Vagina (tissue), 2 donors: Measurements from ENCODE around the gene LILRB4. TPM values are rescaled to one million over a fixed set of nuclear protein-coding genes. Genes with fewer than 3 reads are reported as not detected.
"Not testable (repeated sequence)": the region's sequence is repeated elsewhere in the genome, so short reads cannot be mapped to it uniquely, and the experiment has no call there.

ENCODE experiments used
- DNase-seq, 2 donors: peaks; one replicate each; pipeline ENCODE4 v3.0.0-alpha.2; 2017; ENCODE audit errors: extremely low spot score in 2 of 2
- H3K27ac ChIP-seq: fragments of 200-600 bp; sonication (generic); one replicate; pipeline ENCODE4 v1.5.1; 2019
- H3K27me3 ChIP-seq: fragments of 200-600 bp; sonication (generic); one replicate; pipeline ENCODE4 v1.5.1; 2019
- H3K36me3 ChIP-seq, 2 donors: fragments of 200-600 bp; sonication (generic); one replicate each; pipeline ENCODE4 v1.5.1; 2017 to 2019
- H3K4me1 ChIP-seq: fragments of 200-600 bp; sonication (generic); one replicate; pipeline ENCODE4 v1.5.1; 2019
- H3K4me3 ChIP-seq, 2 donors: fragments of 200-600 bp; sonication (generic); 1 replicate in 1 of 2; 2 replicates in 1 of 2; pipeline ENCODE4 v1.5.1; 2016 to 2019
- H3K9me3 ChIP-seq: fragments of 200-600 bp; sonication (generic); one replicate; pipeline ENCODE4 v1.5.1; 2019
- POLR2A ChIP-seq, 2 donors: fragments of 450-650 bp; IDR thresholded peaks; one replicate each; pipeline ENCODE4 v1.6.1; 2017; ENCODE audit warnings: antibody characterized with exemption in 2 of 2, mild to moderate bottlenecking in 2 of 2, moderate library complexity in 2 of 2
- POLR2AphosphoS5 ChIP-seq, 2 donors: sonication (generic); formaldehyde crosslinking; IDR thresholded peaks; one replicate each; pipeline ENCODE4 v1.9.0; 2017; ENCODE audit warnings: antibody characterized with exemption in 2 of 2, mild to moderate bottlenecking in 2 of 2, low read depth in 1 of 2; ENCODE audit not compliant: insufficient read depth in 1 of 2
- intact Hi-C: fragments of 100-400 bp; cut with DNase I; formaldehyde crosslinking; loops from one replicate; pipeline ENCODE4 v1.15.1; 2023
- total RNA-seq: library from RNA; depleted of rRNA; stranded (reverse); fragments of >200 nt; gene quantifications from one replicate; pipeline ENCODE4 v1.2.3, GENCODE V29; 2016
- TF ChIP-seq, protein P1 (sequence below), 3 experiments: fragments of 450-650 bp in 2 of 3; fragments of 200-600 bp in 1 of 3; sonication (generic) in 1 of 3; IDR thresholded peaks; one replicate each; pipeline ENCODE4 v1.5.1; 2017 to 2019; ENCODE audit warnings: antibody characterized with exemption in 3 of 3, mild to moderate bottlenecking in 2 of 3, moderate library complexity in 2 of 3

Gene LILRB4
- total RNA-seq, 1 donor from 2014 or later: 2.9 TPM

DNA sequence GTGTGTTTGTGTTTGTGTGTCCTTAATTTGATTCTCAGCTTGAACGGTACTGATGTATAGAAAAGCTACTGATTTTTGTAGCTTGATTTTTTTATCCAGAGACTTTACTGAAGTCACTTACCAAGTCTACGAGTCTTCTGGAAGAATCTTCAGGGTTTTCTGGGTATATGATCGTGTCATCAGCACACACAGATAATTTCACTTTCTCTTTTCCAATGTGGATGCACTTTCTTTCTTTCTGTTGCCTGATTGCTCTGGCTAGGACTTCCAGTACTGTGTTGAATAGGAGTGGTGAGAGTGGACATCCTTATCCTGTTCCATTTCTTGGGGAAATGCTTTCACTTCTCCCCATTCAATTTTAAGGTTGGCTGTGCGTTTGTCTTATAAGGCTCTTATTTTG lies 40.4 kb upstream of the LILRB4 start:
- no peak for DNase-seq
- Histone ChIP-seq H3K27me3 (no peaks in the 10 kb centered on the region), H3K36me3 (no peaks in the 10 kb centered on the region), H3K9me3 (no peaks in the 10 kb centered on the region), H3K4me3 (no peak overlapping the region), H3K4me1 (no peaks in the 10 kb centered on the region), H3K27ac (no peak overlapping the region)
- no peak for TF ChIP-seq POLR2AphosphoS5 (IDR thresholded peaks at IDR 0.05; ENCODE audit: insufficient read depth in 1 of 2, low read depth in 1 of 2)
- TF ChIP-seq POLR2A (IDR thresholded peaks at IDR 0.05): no peak
- TF ChIP-seq, protein P1, sequence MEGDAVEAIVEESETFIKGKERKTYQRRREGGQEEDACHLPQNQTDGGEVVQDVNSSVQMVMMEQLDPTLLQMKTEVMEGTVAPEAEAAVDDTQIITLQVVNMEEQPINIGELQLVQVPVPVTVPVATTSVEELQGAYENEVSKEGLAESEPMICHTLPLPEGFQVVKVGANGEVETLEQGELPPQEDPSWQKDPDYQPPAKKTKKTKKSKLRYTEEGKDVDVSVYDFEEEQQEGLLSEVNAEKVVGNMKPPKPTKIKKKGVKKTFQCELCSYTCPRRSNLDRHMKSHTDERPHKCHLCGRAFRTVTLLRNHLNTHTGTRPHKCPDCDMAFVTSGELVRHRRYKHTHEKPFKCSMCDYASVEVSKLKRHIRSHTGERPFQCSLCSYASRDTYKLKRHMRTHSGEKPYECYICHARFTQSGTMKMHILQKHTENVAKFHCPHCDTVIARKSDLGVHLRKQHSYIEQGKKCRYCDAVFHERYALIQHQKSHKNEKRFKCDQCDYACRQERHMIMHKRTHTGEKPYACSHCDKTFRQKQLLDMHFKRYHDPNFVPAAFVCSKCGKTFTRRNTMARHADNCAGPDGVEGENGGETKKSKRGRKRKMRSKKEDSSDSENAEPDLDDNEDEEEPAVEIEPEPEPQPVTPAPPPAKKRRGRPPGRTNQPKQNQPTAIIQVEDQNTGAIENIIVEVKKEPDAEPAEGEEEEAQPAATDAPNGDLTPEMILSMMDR (IDR thresholded peaks at IDR 0.05): no peak
- intact Hi-C loops: no loop called here

DNA sequence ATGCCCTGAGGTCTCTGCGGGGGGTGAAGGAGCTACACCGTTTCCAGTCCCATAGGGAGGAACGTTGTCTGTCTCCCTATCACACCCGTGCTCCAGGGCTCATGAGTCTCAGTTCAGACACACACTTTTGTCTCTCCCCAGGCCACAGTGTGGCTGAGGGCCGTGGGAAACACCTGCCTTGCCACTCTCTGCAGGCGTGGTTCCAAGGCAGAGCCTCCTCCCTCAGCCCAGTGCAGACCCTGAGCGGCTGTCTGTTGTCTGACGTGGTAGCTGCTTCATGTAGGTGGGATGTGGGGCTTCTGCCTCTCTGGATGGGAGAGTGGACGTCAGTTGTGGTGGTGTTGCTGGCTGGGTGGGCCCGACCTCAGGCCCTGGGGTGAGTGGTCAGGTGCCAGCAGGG lies 38.6 kb upstream of the LILRB4 start:
- H3K27me3 ChIP-seq, H3K4me3 ChIP-seq, H3K4me1 ChIP-seq, intact Hi-C loops, DNase-seq, H3K27ac ChIP-seq, H3K9me3 ChIP-seq, H3K36me3 ChIP-seq: not testable (repeated sequence)

DNA sequence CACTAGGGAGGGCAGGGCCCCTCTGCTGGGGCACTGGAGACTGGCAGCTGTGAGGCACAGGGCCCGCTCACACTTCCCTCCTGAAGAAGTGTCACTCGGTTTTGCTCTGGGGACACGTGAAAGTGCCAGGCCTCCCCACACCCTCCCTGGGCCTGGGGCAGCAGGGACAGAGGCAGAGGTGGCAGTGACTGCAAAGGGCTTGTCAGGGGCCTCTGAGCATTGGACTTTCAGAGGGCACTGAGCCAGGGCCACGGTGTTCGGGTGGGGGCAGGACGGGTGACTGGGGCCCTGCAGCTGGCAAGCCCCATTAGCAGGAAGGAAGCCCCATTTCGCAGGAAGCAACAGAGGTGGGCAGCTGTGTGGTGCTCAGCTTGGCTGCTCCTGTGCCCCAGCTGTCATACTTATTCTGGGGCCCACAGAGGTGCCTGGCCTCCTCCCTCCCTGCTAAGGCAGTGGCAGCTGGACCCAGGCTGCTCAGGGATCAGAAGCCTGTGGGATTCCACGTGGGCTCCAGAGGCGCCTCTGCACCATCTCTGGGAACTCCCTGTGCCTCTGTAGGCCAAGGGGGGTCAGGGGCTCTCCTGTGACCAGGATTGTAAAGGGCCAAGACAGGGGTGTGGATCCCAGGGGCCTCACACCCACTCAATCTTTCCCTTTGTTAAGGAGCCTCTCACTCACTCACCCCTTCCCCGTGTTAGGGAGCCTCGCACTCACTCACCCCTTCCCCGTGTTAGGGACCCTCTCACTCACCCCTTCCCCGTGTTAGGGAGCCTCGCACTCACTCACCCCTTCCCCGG lies 37.7 kb upstream of the LILRB4 start:
- H3K27me3 ChIP-seq, H3K4me1 ChIP-seq, H3K9me3 ChIP-seq, H3K27ac ChIP-seq, intact Hi-C loops, DNase-seq, H3K4me3 ChIP-seq, H3K36me3 ChIP-seq: not testable (repeated sequence)

DNA sequence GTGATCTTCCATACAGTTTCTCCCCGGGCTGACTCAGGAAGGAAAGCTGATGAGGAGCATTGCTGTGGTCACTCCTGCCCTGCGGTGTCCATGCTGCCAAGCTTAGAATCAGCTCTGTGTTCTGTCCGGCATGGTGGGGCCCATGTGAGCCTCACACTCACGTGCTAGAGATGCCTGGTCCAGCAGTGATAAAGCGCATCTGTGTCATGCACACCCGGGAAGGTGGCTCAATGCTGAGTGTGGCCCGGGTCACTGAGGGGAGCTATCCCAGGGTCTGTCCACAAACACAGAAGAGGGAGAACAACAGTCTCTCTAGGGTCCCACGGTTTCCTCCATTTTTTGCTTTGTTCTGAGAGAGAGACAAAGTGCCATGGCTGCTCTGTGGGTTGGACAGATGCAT lies 36.0 kb upstream of the LILRB4 start:
- TF ChIP-seq POLR2A (IDR thresholded peaks at IDR 0.05): no peak
- TF ChIP-seq POLR2AphosphoS5 (IDR thresholded peaks at IDR 0.05; ENCODE audit: insufficient read depth in 1 of 2, low read depth in 1 of 2): no peak
- TF ChIP-seq, protein P1 (IDR thresholded peaks at IDR 0.05): no peak
- Histone ChIP-seq H3K27ac (no peak overlapping the region), H3K27me3 (no peaks in the 10 kb centered on the region), H3K4me3 (no peak overlapping the region), H3K36me3 (no peaks in the 10 kb centered on the region), H3K4me1 (no peaks in the 10 kb centered on the region), H3K9me3 (no peaks in the 10 kb centered on the region)
- intact Hi-C loops: no loop called here
- no peak for DNase-seq

DNA sequence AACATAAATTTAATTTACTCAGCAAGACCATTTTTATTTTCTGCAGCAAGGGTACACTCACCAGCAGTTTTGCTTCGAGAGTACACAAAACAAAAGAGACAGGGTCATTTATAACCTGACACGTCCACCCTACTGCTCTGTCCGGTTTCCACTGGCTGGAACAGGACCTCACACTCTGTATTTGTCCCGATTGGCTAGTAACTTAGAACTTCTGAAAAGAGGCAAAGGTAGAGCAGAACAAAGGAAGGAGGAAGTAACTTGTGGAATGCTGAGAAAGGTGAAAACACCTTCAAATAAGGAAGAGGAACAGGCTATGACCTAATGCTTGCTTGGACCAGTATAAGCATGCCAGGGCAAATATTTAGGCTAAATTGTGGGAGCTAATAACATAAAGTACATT lies 34.9 kb upstream of the LILRB4 start:
- H3K27me3 ChIP-seq, H3K27ac ChIP-seq, DNase-seq, intact Hi-C loops, H3K36me3 ChIP-seq, H3K9me3 ChIP-seq, H3K4me1 ChIP-seq, H3K4me3 ChIP-seq: not testable (repeated sequence)

DNA sequence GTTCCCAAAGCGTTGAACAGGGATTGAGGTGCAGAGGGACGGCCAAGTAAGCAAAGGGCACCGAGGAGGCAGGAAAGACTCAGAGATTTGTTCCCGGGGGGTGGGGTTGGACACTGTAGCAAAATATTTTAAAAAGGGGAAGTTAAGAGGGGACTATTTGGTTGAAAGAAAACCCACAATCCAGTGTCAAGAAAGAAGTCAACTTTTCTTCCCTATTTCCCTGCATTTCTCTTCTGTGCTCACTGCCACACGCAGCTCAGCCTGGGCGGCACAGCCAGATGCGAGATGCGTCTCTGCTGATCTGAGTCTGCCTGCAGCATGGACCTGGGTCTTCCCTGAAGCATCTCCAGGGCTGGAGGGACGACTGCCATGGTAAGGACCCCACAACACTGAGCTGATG lies 32.5 kb upstream of the LILRB4 start, which contains the start of gene LILRB1:
Gene LILRB1, plus strand, starts transcription at position 223 of the 400 bp plus-strand sequence. CDS start 590 bp downstream, outside the sequence.
- H3K9me3 ChIP-seq, H3K36me3 ChIP-seq, H3K27ac ChIP-seq, H3K27me3 ChIP-seq, H3K4me3 ChIP-seq, DNase-seq, intact Hi-C loops, H3K4me1 ChIP-seq: not testable (repeated sequence)

DNA sequence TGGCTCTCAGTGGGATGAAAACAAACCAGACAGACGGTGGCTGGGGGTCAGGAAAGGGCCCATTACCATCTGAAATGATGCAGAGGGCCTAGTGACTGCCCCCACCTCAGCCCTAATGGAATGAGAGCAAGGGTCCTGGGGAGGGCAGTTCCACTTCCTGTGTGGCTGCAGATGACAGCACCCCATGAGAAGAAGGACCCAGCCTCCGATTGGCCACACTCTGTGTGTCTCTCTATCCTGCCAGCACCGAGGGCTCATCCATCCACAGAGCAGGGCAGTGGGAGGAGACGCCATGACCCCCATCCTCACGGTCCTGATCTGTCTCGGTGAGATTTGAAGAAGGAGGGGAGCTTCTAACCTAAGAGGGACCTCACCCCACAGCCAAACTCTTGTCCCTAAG lies 32.0 kb upstream of the LILRB4 start:
- no peak overlapping the region for H3K27ac ChIP-seq
- no peak for DNase-seq
- H3K4me3 ChIP-seq: no peak overlapping the region
- no peaks in the 10 kb centered on the region for H3K9me3 ChIP-seq
- no peaks in the 10 kb centered on the region for H3K27me3 ChIP-seq
- H3K36me3 ChIP-seq: no peaks in the 10 kb centered on the region
- no peak for TF ChIP-seq POLR2AphosphoS5 (IDR thresholded peaks at IDR 0.05; ENCODE audit: insufficient read depth in 1 of 2, low read depth in 1 of 2)
- TF ChIP-seq, protein P1 (IDR thresholded peaks at IDR 0.05): no peak
- no peak for TF ChIP-seq POLR2A (IDR thresholded peaks at IDR 0.05)
- intact Hi-C loops: no loop called here
- H3K4me1 ChIP-seq: no peaks in the 10 kb centered on the region

DNA sequence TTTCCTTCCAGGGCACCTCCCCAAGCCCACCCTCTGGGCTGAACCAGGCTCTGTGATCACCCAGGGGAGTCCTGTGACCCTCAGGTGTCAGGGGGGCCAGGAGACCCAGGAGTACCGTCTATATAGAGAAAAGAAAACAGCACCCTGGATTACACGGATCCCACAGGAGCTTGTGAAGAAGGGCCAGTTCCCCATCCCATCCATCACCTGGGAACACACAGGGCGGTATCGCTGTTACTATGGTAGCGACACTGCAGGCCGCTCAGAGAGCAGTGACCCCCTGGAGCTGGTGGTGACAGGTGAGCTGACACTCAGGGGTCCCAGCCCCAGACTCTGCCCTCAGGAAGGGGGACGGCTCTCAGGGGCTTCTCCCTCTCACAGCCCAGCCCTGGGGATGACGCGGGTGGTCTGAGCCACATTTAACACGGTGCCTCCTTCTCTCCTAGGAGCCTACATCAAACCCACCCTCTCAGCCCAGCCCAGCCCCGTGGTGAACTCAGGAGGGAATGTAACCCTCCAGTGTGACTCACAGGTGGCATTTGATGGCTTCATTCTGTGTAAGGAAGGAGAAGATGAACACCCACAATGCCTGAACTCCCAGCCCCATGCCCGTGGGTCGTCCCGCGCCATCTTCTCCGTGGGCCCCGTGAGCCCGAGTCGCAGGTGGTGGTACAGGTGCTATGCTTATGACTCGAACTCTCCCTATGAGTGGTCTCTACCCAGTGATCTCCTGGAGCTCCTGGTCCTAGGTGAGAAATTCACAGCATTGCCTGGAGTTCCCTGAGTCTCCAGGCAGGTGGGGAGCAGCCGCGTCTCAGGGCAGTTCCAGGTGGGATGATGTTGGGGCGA lies 31.1 kb upstream of the LILRB4 start:
- H3K27me3 ChIP-seq, intact Hi-C loops, H3K9me3 ChIP-seq, H3K4me1 ChIP-seq, H3K36me3 ChIP-seq, DNase-seq, H3K27ac ChIP-seq, H3K4me3 ChIP-seq: not testable (repeated sequence)

DNA sequence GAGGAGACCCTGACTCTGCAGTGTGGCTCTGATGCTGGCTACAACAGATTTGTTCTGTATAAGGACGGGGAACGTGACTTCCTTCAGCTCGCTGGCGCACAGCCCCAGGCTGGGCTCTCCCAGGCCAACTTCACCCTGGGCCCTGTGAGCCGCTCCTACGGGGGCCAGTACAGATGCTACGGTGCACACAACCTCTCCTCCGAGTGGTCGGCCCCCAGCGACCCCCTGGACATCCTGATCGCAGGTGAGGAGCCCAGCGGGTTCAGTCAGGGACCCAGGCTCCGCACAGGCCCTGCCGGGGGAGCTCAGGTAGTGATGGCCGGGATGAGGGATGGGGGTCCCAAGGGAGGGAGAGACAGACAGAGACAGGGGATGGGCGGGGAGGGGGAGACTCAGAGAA lies 30.3 kb upstream of the LILRB4 start:
- H3K4me1 ChIP-seq, H3K27me3 ChIP-seq, H3K27ac ChIP-seq, intact Hi-C loops, H3K4me3 ChIP-seq, H3K36me3 ChIP-seq, DNase-seq, H3K9me3 ChIP-seq: not testable (repeated sequence)
